Ishikawa (cell line): Measurements from ENCODE around the gene CSDE1.

Experiments used
- CEBPB ChIP-seq: IDR thresholded peaks from 2 replicates; pipeline ENCODE4 v1.6.1; 2012
- EGR1 ChIP-seq: IDR thresholded peaks from 2 replicates; pipeline ENCODE4 v1.6.1; 2012
- FOXM1 ChIP-seq: IDR thresholded peaks from 2 replicates; pipeline ENCODE4 v1.6.1; 2012; ENCODE audit warnings: low read depth, borderline replicate concordance
- MAX ChIP-seq: IDR thresholded peaks from 2 replicates; pipeline ENCODE4 v1.6.1; 2012
- RAD21 ChIP-seq: IDR thresholded peaks from 2 replicates; pipeline ENCODE4 v1.6.1; 2012; ENCODE audit warnings: low read depth
- REST ChIP-seq: IDR thresholded peaks from 2 replicates; pipeline ENCODE4 v1.6.1; 2012; ENCODE audit warnings: low read depth, mild to moderate bottlenecking
- TAF1 ChIP-seq: IDR thresholded peaks from 2 replicates; pipeline ENCODE4 v1.6.1; 2012; ENCODE audit warnings: low read depth, mild to moderate bottlenecking
- TCF12 ChIP-seq: IDR thresholded peaks from 2 replicates; pipeline ENCODE4 v1.6.1; 2012; ENCODE audit warnings: low read depth
- USF1 ChIP-seq: IDR thresholded peaks from 2 replicates; pipeline ENCODE4 v1.6.1; 2012
- YY1 ChIP-seq: IDR thresholded peaks from 2 replicates; pipeline ENCODE4 v1.6.1; 2012; ENCODE audit warnings: low read depth

DNA sequence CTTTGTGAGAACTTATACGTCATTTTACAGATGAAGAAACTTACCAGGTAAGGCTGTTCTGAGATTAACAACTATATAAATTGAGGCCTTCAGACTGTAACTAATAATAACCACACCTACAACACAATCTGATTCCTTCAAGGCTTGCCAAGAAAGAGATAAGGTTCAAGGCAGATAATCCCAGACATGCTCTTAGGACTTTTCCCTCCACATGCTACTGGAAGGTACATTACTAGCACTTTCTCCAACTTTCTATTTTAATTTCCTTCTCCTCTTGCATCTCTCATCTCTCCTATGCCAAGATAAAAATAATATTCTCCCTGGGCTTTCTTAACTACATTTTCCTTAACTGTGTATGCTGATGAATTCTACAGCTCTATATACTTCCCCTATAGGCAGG lies 22.3 kb downstream of the CSDE1 start:
- TF ChIP-seq MAX = no peak
- no peak for TF ChIP-seq YY1
- no peak for TF ChIP-seq TAF1
- no peak for TF ChIP-seq EGR1
- no peak for TF ChIP-seq CEBPB
- TF ChIP-seq RAD21 = no peak
- no peak for TF ChIP-seq USF1
- TF ChIP-seq FOXM1 = no peak
- no peak for TF ChIP-seq REST
- no peak for TF ChIP-seq TCF12
